Fibroblast of skin of left biceps (primary cell): ENCODE measurements around the gene ANTKMT.
A peak's percentile ranks its signal among the peaks of the same experiment; 100 is the strongest.
"Not testable (repeated sequence)": the region's sequence is repeated elsewhere in the genome, so short reads cannot be mapped to it uniquely, and the experiment has no call there.

Experiments used
- DNase-seq, 2 experiments: peaks; one replicate each; pipeline ENCODE4 v3.0.0-alpha.2; 2013; ENCODE audit warnings: low read depth in 2 of 2

Gene ANTKMT

DNA sequence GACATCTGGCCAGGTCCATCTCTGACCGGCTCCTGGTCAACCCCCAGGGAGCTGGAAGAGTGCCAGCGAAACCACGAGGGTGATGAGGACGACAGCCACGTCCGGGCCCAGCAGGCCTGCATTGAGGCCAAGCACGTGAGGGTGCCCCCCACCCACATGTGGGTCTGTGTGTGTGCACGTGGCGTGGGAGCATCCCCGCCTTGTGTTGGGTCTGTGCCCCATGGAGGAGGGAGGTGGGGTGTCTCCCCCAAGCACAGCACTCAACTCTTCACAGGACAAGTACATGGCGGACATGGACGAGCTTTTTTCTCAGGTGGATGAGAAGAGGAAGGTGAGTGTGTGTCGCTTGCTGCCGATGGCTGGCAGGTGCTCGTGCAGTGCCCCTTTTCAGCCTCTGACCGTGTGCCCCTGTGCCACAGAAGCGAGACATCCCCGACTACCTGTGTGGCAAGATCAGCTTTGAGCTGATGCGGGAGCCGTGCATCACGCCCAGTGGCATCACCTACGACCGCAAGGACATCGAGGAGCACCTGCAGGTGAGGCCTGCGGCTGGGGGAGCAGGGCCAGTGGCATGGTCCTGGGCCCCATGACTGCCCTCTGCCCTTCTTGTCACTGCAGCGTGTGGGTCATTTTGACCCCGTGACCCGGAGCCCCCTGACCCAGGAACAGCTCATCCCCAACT lies 39.1 kb upstream of the ANTKMT start:
- DNase-seq: no peak

DNA sequence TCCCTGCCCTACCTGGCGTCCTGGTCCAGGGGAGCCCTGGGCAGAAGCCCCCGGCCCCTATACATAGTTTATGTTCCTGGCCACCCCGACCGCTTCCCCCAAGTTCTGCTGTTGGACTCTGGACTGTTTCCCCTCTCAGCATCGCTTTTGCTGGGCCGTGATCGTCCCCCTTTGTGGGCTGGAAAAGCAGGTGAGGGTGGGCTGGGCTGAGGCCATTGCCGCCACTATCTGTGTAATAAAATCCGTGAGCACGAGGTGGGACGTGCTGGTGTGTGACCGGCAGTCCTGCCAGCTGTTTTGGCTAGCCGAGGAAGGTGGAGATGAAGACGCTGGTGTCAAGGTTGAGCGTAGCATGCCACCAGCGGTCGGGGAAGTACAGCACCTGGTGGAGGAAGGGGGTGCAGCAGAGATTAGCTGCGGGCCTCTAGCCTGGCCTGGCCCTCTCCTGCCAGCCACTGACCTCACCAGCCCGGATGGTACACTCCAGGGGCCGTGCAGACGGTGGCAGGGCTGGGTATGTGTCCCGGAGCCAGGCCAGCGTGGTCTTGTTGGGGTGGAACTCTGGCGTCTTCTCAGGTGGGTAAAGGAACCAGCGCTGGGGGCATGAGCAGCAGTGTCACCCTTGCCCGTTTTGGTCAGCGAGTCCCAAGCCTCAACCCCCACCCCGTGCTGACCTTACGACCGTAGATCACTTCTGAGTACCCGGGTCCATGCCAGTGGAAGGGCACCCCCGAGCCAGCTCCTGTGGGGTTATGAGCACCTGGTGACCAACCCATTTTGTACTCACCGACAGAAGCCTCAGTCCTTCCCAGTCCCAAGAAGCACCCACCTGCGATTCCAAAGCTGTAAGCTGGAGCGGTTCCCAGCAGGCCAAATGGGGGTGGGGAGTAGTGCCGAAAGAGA lies 38.2 kb upstream of the ANTKMT start:
- DNase-seq: no peak

DNA sequence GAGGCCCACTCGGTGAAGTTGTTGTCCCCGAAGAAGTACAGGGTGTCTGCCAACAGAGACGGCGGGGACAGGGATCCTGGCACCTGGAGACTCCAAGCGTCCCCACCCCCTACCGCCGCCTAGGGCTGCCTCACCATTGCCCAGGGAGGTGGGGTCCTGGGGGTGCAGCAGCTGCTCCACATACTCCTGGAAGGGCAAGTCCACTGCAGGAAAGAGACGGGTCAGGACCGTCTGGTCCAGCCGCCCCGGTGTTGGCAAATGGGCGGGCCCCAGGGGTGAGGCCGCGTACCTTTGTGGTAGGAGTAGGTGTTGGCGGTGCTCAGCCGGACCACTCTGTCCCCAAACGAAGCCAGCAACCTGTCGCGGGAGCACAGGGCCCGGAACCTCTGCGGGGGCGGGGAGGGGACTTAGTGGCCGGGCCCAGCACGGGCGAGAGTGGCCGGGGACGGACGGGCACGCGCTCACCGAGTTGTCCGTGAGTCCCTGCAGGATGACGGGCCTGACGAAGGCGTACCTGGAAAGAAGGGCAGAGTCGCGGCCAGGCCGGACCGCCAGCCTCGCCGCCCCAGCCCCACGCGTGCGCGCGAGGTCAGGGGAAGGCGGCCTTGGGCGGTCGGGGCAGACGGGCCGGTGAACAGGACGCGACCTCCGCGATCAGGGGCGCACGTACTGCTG lies 37.4 kb upstream of the ANTKMT start:
- DNase-seq: no peak

DNA sequence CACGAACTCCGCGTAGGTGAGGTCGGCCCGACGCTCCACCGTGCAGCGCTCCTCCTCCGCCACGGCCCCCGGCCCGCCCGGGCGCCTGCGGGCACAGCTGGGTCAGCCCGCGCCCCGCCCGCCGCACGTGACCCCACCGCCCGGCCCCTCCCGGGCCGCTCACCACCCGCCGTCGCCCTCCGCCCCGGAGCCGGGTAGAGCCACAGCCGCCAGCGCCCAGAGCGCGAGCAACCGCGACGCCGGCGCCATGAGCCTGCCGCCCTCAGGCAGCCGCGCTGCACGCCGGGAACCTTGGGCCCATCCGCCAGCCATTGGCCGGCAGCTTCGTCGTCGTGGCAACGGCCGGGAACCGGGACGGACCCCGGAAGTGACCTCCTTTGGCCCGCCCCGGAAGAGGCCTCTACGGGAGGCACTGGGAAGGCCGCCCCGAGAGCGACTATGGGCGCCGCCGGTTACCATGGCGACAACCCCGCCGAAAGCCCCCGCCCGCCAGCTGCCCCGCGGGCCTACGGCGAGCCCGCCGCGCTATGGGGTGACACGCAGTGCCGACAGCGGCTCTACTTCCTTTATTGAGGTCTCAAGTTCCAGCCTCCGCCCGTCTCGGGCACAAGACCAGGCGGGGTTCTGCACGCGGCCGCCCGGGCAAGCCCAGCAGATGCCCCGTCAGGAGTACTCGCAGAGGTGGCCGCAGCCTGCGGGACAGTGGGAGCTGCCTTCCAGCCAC lies 36.7 kb upstream of the ANTKMT start, which contains the start of gene JMJD8:
Gene JMJD8, minus strand, starts transcription at position 264 of the 724 bp plus-strand sequence. Its CDS starts 15 bp downstream, at position 249.
- DNase-seq: peak; percentile 84 to 85

DNA sequence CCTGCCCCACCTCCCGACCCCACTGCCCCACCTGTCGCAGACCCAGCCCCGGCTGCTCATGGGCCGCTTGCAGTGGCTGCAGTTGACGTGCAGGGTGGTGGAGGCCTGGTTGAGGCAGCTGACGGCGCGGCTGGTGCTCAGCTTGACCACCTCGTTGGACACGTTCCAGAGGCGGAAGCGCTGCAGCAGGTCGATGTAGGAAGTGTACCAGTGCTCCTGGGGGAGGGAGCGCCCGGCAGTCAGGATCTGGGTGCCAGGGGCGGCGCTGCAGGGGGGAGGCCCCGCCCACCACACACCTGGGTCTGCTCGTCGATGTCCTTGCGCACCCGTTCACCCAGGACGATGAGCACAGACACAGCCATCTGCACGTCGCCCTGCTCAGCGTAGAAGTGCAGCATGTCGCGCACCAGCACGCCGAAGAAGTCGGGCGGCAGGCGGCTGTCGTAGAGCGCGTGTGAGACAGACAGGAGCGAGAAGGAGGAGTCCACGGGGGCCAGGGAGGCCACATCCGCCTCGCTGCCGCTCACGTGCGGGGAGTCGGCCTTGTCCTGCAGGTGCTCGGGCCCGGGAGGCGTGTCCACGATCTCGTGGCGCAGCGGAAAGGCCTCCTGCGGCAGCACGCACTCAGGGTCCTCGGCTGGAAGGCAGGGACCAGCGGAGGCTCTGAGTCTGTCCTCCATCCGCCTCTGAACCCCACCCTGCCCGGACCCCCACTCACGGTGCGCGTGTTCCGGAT lies 35.8 kb upstream of the ANTKMT start:
- DNase-seq: no peak

DNA sequence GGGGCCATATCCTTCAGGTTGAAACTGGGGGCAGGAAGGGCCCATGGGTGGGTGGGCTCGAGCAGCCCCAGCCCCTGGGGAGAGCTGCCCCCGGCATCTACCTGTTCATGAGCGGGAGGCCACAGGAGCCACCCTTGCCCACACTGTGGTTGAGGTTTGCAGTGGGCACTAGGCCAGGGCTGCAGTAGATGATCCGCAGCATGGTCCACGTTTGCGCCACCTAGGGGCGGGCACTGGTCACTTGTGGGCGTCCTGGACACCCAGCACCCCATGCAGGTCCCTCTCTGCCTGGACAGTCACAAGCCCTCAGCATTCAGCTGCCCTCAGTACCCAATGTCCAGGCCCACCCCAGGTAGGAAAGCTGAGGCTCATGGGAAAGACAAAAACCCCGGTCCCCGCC lies 35.0 kb upstream of the ANTKMT start:
- no peak for DNase-seq

DNA sequence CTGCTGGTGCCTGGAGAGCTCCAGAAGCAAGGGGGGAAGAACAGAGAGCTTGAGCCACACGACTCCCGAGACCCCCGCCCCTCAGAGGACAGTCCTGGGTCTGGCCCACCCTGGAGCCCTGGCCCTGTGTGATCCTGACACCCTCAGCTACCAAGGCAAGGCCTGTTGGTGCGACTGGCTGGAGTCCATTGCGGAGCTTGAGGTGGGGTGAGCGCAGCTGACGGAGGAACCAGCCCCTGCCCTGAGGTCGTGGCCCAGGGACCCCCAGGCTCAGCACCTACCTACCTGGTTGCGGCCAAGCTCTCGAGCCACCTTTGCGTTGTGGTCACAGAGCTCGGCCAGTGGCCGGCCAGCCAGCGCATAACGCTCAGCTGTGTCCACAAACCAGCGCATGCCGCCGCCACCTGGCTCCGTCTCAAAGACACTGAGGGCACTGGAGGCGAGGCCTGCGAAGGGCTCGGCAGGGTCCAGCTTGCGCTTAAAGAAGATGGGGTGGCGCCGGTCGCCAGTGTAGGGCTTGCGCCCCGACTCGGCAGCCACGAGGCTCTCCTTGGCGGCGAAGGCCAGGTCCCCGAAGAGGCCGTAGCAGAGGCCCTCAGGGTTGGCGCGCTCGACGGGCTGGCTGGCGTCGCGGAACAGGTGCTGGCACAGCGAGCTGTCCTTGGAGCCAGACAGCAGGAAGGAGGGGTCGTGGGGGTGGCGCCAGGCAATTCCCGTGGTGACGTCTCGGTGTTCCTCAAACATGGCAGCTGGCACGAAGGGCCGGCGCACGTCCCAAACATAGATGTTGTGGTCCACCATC lies 34.3 kb upstream of the ANTKMT start:
- DNase-seq: no peak

DNA sequence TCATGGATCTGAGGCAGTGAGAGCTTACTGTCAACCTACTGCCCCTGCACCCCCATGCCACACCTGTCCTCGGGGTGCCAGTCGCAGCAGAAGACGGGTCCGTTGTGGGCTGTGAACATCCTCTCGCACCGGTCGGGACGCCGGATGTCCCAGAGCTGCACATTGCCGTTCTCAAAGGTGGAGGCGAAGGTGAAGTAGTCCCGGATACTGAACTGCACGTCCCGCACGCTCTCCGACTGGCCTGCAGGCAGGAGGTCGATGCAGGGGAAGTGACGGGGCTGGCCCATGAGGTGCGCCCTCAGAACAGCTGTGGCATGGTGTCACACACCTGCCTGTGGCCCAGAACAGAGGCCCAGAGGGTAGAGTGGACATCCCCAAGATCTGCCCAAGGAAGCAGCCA lies 33.4 kb upstream of the ANTKMT start:
- DNase-seq: no peak

DNA sequence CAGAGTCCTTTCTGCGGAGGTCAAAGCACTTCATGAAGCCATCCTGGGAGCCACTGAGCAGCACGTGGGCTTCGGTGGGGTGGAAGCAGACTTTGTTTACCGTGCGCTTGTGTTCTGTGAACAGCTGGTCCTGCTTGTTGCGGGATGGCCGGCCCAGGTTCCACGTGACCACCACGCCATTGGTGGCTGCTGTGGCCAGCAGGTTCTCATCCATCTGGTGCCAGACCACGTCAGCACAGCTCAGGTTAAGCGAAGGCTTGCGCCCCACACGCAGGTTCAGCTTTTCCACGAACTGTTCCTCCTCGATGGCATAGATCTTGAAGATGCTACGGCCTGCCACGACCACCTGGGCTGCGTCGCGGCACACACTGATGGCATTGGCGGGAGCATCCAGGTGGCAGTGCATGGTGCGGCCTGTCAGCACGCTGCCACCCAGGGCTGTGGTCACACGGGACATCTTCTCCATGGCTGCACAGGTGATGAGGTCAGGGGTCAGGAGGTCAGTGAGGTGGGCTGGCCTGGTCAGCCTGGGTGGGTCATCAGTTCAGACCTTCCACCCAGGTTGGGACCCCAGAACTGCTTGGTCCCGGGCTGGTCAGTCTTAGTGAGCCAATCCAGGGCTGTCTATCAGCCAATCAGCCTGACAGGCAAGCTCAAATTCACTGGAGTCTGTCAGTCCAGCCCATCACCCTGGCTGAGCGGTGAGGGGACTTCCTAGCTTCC lies 31.6 kb upstream of the ANTKMT start:
- no peak for DNase-seq

DNA sequence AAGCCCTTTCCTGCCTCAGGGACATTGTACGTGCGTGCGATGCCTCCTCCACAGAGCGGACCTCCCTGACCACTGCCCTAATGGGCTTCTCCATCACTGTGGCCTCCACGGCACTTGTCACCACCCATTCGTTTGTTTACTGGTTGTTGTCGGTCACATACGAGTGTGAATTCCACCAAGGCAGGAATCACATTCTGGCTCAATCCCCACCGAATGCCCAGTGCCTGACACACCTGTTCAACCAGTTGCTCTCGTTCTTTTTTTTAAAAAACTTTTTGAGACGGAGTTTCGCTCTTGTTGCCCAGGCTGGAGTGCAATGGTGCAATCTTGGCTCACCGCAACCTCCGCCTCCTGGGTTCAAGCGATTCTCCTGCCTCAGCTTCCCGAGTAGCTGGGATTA lies 29.7 kb upstream of the ANTKMT start:
- DNase-seq: not testable (repeated sequence)

DNA sequence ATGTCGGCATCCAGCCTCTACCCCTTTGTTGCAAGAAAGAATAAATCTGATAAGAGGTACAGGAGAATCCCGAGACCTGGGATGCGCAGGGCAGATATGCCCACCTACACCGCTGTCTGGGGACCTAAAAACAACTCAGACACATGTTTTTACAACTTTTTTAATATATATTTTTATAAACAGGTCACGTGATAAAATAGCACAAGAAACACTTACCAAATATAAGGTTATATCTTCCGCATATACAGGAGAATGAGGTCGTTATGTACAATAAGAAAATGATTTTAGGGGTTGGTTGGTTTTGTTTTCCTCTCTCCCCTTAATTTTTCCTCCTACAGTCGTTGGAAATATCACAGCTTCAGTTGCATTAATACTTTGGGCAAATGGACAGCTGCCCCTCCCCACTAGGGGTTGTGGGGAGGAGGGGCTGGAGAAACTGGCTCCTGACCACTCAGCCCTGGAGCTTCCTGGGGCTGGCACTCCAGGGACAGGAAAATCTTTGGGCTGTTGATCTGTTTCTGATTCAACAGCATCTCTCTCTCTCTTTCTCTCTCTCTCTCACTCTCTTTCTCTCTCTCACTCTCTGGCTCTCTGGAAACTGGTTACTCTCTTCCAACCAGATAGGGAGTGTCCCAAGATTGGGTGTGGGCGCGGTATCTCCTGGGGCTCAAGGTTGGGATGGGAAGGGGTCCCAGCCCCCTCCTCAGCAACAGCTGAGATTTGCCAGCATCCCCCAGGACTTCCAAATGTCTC lies 28.4 kb upstream of the ANTKMT start:
- DNase-seq: no peak

DNA sequence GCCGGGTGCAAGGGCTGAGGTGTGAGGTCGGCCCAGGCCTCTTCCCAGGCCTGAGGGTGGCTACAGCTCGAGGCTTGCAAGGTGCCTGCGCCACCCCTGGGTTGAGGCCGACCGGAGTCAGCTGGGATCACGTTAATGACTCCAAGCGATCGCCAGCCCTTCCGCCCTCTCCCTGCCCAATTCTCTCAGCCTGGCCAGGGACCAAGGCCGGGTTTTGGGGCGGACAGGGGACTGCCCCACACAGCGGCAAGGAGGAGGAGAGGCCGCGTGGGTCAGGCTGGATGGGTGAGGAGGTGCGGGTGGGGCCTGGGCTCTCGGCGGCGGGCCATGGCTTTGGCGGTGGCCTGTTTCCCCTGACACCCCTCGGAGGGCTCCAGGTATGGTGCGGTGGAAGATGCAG lies 27.6 kb upstream of the ANTKMT start:
- DNase-seq: no peak

DNA sequence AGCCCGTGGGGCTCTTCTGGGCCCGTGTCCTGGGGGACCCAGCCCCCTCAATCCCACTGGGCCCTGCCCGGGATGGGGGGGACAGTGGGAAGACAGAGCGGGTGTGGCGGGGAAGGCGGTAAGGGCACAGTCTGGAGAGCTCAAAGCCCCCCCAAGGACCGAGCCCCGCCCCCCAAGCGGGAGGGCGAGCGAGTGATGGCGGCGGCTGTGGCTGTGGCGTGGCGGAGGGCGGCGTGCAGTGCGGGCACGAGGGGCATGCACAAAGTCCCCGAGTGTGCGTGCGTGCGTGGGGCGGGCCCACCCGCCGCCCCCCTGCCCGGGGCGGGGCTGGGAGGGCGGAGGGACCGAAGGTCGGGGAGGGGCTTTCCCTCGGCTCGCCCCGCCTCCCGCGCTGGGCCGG lies 27.2 kb upstream of the ANTKMT start:
- DNase-seq: no peak

DNA sequence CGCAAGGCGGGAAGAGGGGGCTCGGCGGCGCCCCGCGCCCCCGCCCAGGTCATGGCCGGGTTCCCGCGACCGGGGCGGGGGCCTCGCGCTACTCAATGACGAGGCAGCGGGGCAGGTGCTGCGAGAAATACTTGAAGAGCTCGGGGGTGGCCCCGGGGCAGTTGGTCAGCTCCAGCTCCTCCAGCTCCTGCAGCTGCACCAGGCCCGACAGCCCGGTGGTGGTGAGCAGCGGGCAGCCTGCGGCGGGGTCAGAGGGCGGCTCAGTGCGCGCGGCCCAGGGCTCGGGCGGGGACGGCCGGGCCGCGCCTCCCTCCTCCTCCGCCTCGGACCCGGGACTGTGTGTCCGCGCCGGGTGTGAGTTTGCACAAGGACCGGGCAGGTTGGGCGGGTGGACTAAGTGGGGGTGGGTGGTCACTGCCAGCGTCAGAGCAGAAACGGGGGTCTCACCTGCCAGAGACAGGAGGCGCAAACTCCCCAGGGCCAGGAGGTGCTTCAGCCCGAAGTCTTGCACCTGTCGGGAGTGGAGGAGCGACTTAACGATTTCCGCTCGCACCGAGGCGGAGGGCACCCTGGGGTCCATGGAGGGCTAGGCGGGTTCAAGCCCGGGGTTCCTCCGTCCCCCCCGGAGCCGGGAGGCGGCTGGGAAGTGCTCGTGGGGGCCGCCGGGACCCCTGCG lies 26.6 kb upstream of the ANTKMT start:
- no peak for DNase-seq

DNA sequence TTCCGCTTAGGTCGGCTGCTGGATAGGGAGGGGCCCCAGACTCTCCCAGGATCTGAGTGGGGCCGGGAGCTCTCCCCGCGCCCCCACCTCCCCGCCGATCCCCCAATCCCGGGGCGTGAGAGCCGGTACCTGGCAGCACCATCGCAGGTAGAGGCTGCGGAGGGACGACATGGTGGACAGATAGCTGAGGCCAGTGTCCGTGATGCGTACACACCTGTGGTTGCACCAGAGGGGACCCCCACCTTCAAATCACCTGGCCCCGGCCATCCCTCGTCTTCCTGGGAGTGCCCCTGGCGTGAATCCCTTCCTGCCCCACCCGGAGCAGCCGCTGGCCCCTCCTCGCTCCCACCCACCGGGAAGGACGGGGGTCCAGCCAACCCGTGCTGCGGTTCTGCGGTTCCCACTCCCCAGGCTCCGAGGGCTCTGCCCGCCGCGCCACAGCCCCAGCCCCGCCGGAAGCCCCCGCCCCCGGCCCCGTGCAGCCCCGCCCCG lies 26.0 kb upstream of the ANTKMT start:
- DNase-seq: no peak

DNA sequence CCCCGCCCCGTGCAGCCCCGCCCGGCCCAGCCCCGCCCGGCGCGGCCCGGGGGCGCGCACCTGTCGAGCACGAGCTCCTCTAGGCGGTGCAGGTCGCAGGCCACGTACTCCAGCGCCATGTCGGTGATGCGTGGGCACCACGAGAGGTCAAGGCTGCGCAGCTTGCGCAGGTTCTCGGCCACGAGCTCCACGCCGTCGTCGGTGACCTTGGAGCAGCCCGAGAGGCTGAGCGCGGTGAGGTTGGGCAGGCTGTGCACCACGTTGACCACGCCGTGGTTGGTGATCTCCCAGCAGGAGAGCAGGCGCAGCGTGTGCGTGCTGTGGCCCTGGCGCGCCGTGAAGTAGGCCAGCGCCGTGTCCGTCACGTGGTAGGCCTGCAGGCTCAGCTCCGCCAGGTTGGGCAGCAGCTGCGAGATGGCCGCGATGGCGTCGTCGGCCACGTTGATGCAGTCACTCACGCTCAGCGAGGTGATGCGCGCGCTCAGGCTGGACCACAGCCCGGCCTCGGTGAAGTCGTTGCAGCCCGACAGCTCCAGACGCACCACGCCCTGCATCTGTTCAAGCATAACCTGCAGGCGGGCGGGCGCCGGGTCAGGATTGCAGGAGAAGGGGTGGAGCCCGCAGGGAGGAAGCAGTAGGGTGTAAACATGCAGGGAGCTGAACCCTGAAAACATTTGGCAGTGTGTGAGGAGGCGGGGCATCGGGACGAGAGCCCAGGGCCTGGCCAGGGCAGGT lies 25.4 kb upstream of the ANTKMT start:
- DNase-seq: no peak

DNA sequence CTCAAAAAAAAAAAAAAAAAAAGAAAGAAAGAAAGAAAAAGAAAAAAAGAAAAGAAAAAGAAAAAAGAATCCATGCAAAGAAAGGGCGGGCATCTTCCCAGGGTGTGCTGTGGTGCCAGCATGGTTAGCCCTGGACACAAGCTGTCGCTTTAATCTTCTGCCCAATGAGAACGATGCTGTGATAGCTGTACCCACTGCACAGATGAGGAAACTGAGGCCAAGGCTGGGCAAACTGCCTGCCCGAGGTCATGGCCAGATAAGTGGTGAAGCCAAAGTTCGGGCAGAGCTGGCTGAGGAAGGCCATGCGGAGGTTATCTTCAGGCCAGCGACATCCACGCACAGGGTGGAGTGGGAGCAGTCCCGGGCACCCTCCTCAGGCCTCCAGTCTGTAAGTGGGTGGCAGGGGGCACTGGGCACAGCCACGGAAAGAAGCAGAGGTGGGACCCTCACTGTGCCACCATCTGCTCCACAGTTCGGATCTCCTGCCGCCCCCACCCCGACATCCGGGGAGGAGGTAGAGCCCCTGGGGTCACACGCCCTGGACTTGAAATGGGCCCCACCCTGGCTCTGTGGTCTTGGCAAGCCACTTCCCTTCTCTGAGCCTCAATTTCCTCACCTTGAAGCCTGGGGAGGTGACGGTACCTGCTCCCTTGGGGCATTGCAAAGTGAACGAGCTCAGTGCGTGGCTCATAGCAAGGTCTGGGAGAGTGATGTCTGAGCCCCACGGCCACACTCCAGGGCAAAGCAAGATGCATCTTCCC lies 21.9 kb upstream of the ANTKMT start:
- DNase-seq: no peak
